HCT116 (cell line): ENCODE results near the gene ILF2.

Experiments
- CTCF ChIP-seq, 3 experiments: fragments of 200-600 bp in 1 of 3; sonication (generic) in 1 of 3; IDR thresholded peaks in 2 of 3; conservative IDR thresholded peaks in 1 of 3; 2 replicates each; pipeline ENCODE4 v1.5.1; 2012 to 2017; ENCODE audit warnings: low read depth in 2 of 3, low read length in 2 of 3, antibody characterized with exemption in 1 of 3, borderline replicate concordance in 1 of 3, control low read depth in 1 of 3, mild to moderate bottlenecking in 1 of 3, mixed read lengths in 1 of 3, mixed run types in 1 of 3, moderate library complexity in 1 of 3; ENCODE audit not compliant: insufficient read depth in 1 of 3
- EZH2 ChIP-seq: fragments of 200-600 bp; sonication (generic); IDR thresholded peaks from 2 replicates; pipeline ENCODE4 v1.6.1; 2017; ENCODE audit warnings: antibody characterized with exemption, mixed run types
- EZH2phosphoT487 ChIP-seq: fragments of 200-600 bp; IDR thresholded peaks from 2 replicates; pipeline ENCODE4 v1.6.1; 2018; ENCODE audit warnings: antibody characterized with exemption, borderline replicate concordance
- POLR2AphosphoS5 ChIP-seq: IDR thresholded peaks from 2 replicates; pipeline ENCODE4 v1.6.1; 2011; ENCODE audit warnings: mild to moderate bottlenecking, low read depth, low read length, moderate library complexity
- TF ChIP-seq, protein P1 (sequence below): IDR thresholded peaks from 2 replicates; pipeline ENCODE4 v1.6.1; 2011; ENCODE audit warnings: mild to moderate bottlenecking, low read length, moderate library complexity; ENCODE audit not compliant: insufficient replicate concordance; ENCODE audit errors: extremely low read depth

GRCh38 chr1:153648000-153648643 lies 22.7 kb downstream of the ILF2 start:
- TF ChIP-seq CTCF (IDR thresholded peaks at IDR 0.05 in 2 of 3, conservative IDR thresholded peaks at IDR 0.05 in 1 of 3; ENCODE audit: borderline replicate concordance in 1 of 3, insufficient read depth in 1 of 3, low read depth in 2 of 3, low read length in 2 of 3): no peak
- TF ChIP-seq, protein P1, sequence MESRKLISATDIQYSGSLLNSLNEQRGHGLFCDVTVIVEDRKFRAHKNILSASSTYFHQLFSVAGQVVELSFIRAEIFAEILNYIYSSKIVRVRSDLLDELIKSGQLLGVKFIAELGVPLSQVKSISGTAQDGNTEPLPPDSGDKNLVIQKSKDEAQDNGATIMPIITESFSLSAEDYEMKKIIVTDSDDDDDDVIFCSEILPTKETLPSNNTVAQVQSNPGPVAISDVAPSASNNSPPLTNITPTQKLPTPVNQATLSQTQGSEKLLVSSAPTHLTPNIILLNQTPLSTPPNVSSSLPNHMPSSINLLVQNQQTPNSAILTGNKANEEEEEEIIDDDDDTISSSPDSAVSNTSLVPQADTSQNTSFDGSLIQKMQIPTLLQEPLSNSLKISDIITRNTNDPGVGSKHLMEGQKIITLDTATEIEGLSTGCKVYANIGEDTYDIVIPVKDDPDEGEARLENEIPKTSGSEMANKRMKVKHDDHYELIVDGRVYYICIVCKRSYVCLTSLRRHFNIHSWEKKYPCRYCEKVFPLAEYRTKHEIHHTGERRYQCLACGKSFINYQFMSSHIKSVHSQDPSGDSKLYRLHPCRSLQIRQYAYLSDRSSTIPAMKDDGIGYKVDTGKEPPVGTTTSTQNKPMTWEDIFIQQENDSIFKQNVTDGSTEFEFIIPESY: no peak
- peak; percentile 49; the same call in 1 of the 2 replicates for TF ChIP-seq POLR2AphosphoS5
- TF ChIP-seq EZH2phosphoT487: no peak
- no peak for TF ChIP-seq EZH2
